ENCODE results near the gene CABYR. TPM values are rescaled to one million over a fixed set of nuclear protein-coding genes. Genes with fewer than 3 reads are reported as not detected.

The CABYR gene
- total RNA-seq, 1 experiment from 2014 or later, result 29.4 TPM

DNA sequence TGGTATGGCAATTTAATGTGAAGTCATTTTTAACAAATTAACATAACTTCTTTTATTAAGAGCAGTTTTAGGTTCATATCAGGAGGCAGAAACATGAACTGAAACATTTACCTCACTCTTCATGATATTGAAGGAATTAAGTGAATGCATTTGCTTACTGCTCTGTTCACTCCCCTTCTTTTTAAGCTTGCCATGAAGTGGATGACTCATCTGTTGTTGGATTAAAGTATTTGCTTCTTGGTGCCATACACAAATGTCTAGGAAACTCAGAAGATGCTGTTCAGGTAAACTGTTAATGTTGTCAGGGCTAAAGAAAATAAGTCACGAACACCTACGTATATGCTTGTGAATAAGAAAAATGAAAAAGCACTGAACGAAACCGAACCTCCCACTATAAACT lies 10.2 kb upstream of the CABYR start:
- intact Hi-C loops (cut with micrococcal nuclease; ENCODE audit: unreplicated experiment) (no loop called here), in situ Hi-C loops (cut with HindIII; ENCODE audit: low pct_unique_long_range_greater_than_20kb, low sequenced_read_pairs) (no loop called here)
- Histone ChIP-seq H3K4me1 (ENCODE audit: control insufficient read depth, insufficient read depth, low read length) (no peaks in the 10 kb centered on the region), H3K36me3 (ENCODE audit: control insufficient read depth, insufficient read depth, low read length) (no peaks in the 10 kb centered on the region), H3K27me3 (ENCODE audit: control insufficient read depth, insufficient read depth, low read length) (no peaks in the 10 kb centered on the region), H3K9me3 (ENCODE audit: control insufficient read depth, insufficient read depth, low read depth, low read length) (no peaks in the 10 kb centered on the region), H3K4me3 (ENCODE audit: low read depth in 2 of 2, low read length in 2 of 2) (no peak overlapping the region), H3K27ac (ENCODE audit: low read length) (no peak overlapping the region)
- ChIA-PET CTCF (no interaction called here), POLR2A (no interaction called here)
- no peak for TF ChIP-seq CTCF (IDR thresholded peaks at IDR 0.05)
- ATAC-seq (no peak), DNase-seq (ENCODE audit: low read depth, low spot score) (no peak)
- BruUV-seq (replicated peaks), result no TSS peak

DNA sequence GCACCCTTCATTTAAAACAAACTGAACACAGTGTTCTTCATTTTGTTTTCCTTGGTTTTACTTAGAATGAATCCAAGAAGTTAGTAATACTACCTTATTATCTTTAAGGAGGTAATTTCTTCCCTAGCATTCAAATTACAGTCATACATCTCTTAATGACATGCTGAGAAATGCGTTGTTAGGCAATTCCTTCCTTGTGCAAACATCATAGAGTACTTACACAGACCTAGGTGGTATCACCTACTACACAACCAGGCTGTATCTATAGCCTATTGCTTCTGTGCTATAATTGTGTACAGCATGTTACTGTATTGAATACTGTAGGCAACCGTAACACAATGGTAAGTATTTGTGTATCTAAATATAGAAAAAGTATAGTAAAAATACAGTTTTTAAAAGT lies 8.4 kb upstream of the CABYR start:
- no peaks in the 10 kb centered on the region for H3K27me3 ChIP-seq (ENCODE audit: control insufficient read depth, insufficient read depth, low read length)
- DNase-seq (ENCODE audit: low read depth, low spot score) (no peak), ATAC-seq (no peak)
- no peak overlapping the region for H3K4me3 ChIP-seq (ENCODE audit: low read depth in 2 of 2, low read length in 2 of 2)
- no peak for TF ChIP-seq CTCF (IDR thresholded peaks at IDR 0.05)
- no peak for TF ChIP-seq SIN3A (IDR thresholded peaks at IDR 0.05; ENCODE audit: borderline replicate concordance, insufficient read depth, low read depth, low read length)
- TF ChIP-seq POLR2AphosphoS5 (IDR thresholded peaks at IDR 0.05; ENCODE audit: low read depth, low read length), result no peak
- no peak for TF ChIP-seq REST (IDR thresholded peaks at IDR 0.05; ENCODE audit: insufficient read depth in 1 of 2, low read depth in 2 of 2, low read length in 1 of 2)
- no peak for TF ChIP-seq TCF7L2 (IDR thresholded peaks at IDR 0.05; ENCODE audit: low read depth, low read length)
- intact Hi-C loops (cut with micrococcal nuclease; ENCODE audit: unreplicated experiment), result no loop called here
- no peaks in the 10 kb centered on the region for H3K9me3 ChIP-seq (ENCODE audit: control insufficient read depth, insufficient read depth, low read depth, low read length)
- no peaks in the 10 kb centered on the region for H3K4me1 ChIP-seq (ENCODE audit: control insufficient read depth, insufficient read depth, low read length)
- CTCF ChIA-PET, result no interaction called here
- in situ Hi-C loops (cut with HindIII; ENCODE audit: low pct_unique_long_range_greater_than_20kb, low sequenced_read_pairs), result no loop called here
- POLR2A ChIA-PET, result no interaction called here
- H3K27ac ChIP-seq (ENCODE audit: low read length), result no peak overlapping the region
- BruUV-seq (replicated peaks), result no TSS peak
- no peaks in the 10 kb centered on the region for H3K36me3 ChIP-seq (ENCODE audit: control insufficient read depth, insufficient read depth, low read length)

DNA sequence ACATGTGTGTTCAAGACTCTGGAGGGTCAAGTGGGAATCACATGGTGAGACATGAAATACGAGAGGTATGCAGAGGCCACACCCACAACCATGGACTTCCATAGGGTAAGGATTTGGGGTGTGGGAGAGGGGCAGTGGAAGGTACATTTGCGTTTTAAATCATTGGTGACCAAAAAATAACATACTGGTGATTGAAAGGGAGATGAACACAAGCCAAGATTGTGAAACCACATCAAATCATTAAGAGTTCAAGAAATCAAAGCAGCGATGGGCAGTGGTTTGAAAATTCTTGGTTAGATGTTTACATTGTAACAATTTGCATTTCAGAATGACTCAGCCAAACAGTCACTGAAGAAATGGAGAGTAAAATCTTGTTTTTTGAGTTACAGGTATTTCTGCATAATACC lies 1.9 kb upstream of the CABYR start:
- H3K4me3 ChIP-seq (ENCODE audit: low read depth in 2 of 2, low read length in 2 of 2), result no peak overlapping the region
- in situ Hi-C loops (cut with HindIII; ENCODE audit: low pct_unique_long_range_greater_than_20kb, low sequenced_read_pairs), result no loop called here
- H3K4me1 ChIP-seq (ENCODE audit: control insufficient read depth, insufficient read depth, low read length), result no peaks in the 10 kb centered on the region; the same call in 1 of the 2 replicates
- no peaks in the 10 kb centered on the region for H3K27me3 ChIP-seq (ENCODE audit: control insufficient read depth, insufficient read depth, low read length)
- DNase-seq (ENCODE audit: low read depth, low spot score) (no peak), ATAC-seq (no peak)
- H3K9me3 ChIP-seq (ENCODE audit: control insufficient read depth, insufficient read depth, low read depth, low read length), result no peaks in the 10 kb centered on the region
- no peaks in the 10 kb centered on the region for H3K36me3 ChIP-seq (ENCODE audit: control insufficient read depth, insufficient read depth, low read length)
- ChIA-PET POLR2A (interaction anchor here (0.6 kb wide), 1 partner anchor 88 kb away, joined by 3 read pairs; no protein-coding TSS in a partner anchor), CTCF (no interaction called here)
- BruUV-seq (replicated peaks), result no TSS peak
- H3K27ac ChIP-seq (ENCODE audit: low read length), result no peak overlapping the region
- intact Hi-C loops (cut with micrococcal nuclease; ENCODE audit: unreplicated experiment), result no loop called here
- no peak for TF ChIP-seq TCF7L2 (IDR thresholded peaks at IDR 0.05; ENCODE audit: low read depth, low read length)
- TF ChIP-seq POLR2AphosphoS5 (IDR thresholded peaks at IDR 0.05; ENCODE audit: low read depth, low read length), result no peak
- no peak for TF ChIP-seq SIN3A (IDR thresholded peaks at IDR 0.05; ENCODE audit: borderline replicate concordance, insufficient read depth, low read depth, low read length)
- no peak for TF ChIP-seq REST (IDR thresholded peaks at IDR 0.05; ENCODE audit: insufficient read depth in 1 of 2, low read depth in 2 of 2, low read length in 1 of 2)
- TF ChIP-seq CTCF (IDR thresholded peaks at IDR 0.05), result no peak

All from Panc1 (cell line).